K562 (cell line): Measurements from ENCODE around the gene UBQLN3. TPM values are rescaled to one million over a fixed set of nuclear protein-coding genes. Genes with fewer than 3 reads are reported as not detected.

Experiments
- ATAC-seq: fragments of 200-7000 bp; cut with Tn5 transposase; 3 replicates; pipeline ENCODE4 v1.9.1; 2020; ENCODE audit warnings: moderate library complexity
- BruUV-seq: library from RNA; stranded (reverse); fragments of 400-500 nt; replicated peaks from 2 replicates; lab custom pipeline; 2021; lab: Mats Ljungman, UMichigan
- CTCF ChIA-PET: fragments of 300-600 bp; formaldehyde crosslinking; extraction: SDS; loops from one replicate; lab custom pipeline; 2021; ENCODE audit warnings: low intra/inter-chr PET ratio; lab: Yijun Ruan, JAX
- POLR2A ChIA-PET: fragments of 300-600, 350-650 bp; sonication (Branson Sonifier 250); formaldehyde crosslinking; extraction: SDS; loops from one replicate; lab custom pipeline; 2021; ENCODE audit warnings: antibody characterized with exemption, inconsistent platforms; lab: Yijun Ruan, JAX
- DNase-seq, 4 experiments: peaks; one replicate each; pipeline versions ENCODE4 v3.0.0 to v3.0.0-alpha.2; 2011 to 2018; ENCODE audit warnings: low spot score in 3 of 4, mixed read lengths in 3 of 4; ENCODE audit errors: extremely low read depth in 1 of 4
- FAIRE-seq: peaks from 2 replicates; lab custom pipeline; 2011; peaks lifted over from hg19 to GRCh38; lab: Jason Lieb, UNC
- H2AFZ ChIP-seq: 2 replicates; pipeline ENCODE4 v1.6.0; 2011; ENCODE audit warnings: low read depth, low read length, control low read depth, inconsistent platforms
- H3K27ac ChIP-seq: fragments of 200-600 bp; 3 replicates; pipeline ENCODE4 v1.8.0; 2011; ENCODE audit warnings: low read depth, mild to moderate bottlenecking, control low read depth, inconsistent platforms, low read length, moderate library complexity, mixed read lengths; ENCODE audit errors: extremely low read depth
- H3K27me3 ChIP-seq, 2 experiments: fragments of 300-600 bp in 1 of 2; 2 replicates in 1 of 2; 3 replicates in 1 of 2; pipeline versions ENCODE4 v1.6.0 to v1.8.0; 2011; ENCODE audit warnings: inconsistent platforms in 2 of 2, low read length in 2 of 2, mild to moderate bottlenecking in 1 of 2, mixed read lengths in 1 of 2, moderate library complexity in 1 of 2; ENCODE audit not compliant: control insufficient read depth in 2 of 2, insufficient read depth in 2 of 2
- H3K36me3 ChIP-seq: fragments of 300-600 bp; 3 replicates; pipeline ENCODE4 v1.8.0; 2011; ENCODE audit warnings: mild to moderate bottlenecking, low read length, inconsistent platforms; ENCODE audit not compliant: control insufficient read depth, insufficient read depth
- H3K4me1 ChIP-seq, 2 experiments: fragments of 200-600 bp in 1 of 2; replicated peaks in 1 of 2; 2 replicates in 1 of 2; 3 replicates in 1 of 2; pipeline versions ENCODE4 v1.5.1 to v1.8.0; 2011; ENCODE audit warnings: inconsistent platforms in 2 of 2, low read length in 2 of 2, mild to moderate bottlenecking in 1 of 2, mixed read lengths in 1 of 2, moderate library complexity in 1 of 2; ENCODE audit not compliant: control insufficient read depth in 2 of 2, insufficient read depth in 2 of 2
- H3K4me2 ChIP-seq: 2 replicates; pipeline ENCODE4 v1.6.1; 2011; ENCODE audit warnings: low read length, control low read depth, inconsistent platforms, mixed read lengths; ENCODE audit not compliant: insufficient read depth
- H3K4me3 ChIP-seq: fragments of 200-600 bp; sonication (generic), shearing (Covaris generic); 2 replicates; pipeline ENCODE4 v1.5.1; 2016; ENCODE audit warnings: control low read depth, inconsistent platforms
- H3K79me2 ChIP-seq: fragments of 200-600 bp; 3 replicates; pipeline ENCODE4 v1.8.0; 2011; ENCODE audit warnings: low read length, inconsistent platforms; ENCODE audit not compliant: control insufficient read depth, insufficient read depth
- H3K9ac ChIP-seq, 2 experiments: 2 replicates each; pipeline versions ENCODE4 v1.6.0 to v1.6.1; 2011; ENCODE audit warnings: low read depth in 2 of 2, low read length in 2 of 2, control low read depth in 1 of 2, inconsistent platforms in 1 of 2, mild to moderate bottlenecking in 1 of 2, mixed read lengths in 1 of 2; ENCODE audit not compliant: insufficient read depth in 1 of 2
- H3K9me1 ChIP-seq: one replicate; pipeline ENCODE4 v1.6.0; 2011; ENCODE audit warnings: inconsistent platforms, mild to moderate bottlenecking, low read length, moderate library complexity; ENCODE audit not compliant: control insufficient read depth, insufficient read depth
- H3K9me3 ChIP-seq: replicated peaks from 2 replicates; pipeline ENCODE4 v1.5.1; 2011; ENCODE audit warnings: low read depth, low read length, inconsistent platforms; ENCODE audit not compliant: control insufficient read depth, insufficient read depth
- H4K20me1 ChIP-seq: replicated peaks from 2 replicates; pipeline ENCODE4 v1.6.1; 2011; ENCODE audit warnings: low read length, inconsistent platforms, mixed read lengths; ENCODE audit not compliant: control insufficient read depth, insufficient read depth
- AFF1 ChIP-seq, 2 experiments: fragments of 450-650 bp; IDR thresholded peaks; 2 replicates each; pipeline ENCODE4 v1.6.1; 2018; ENCODE audit warnings: mild to moderate bottlenecking in 2 of 2, low read depth in 1 of 2; ENCODE audit not compliant: partially characterized antibody in 2 of 2
- CREM ChIP-seq: IDR thresholded peaks from 2 replicates; pipeline ENCODE4 v1.6.1; 2014; ENCODE audit warnings: antibody characterized with exemption, low read depth
- HNRNPH1 ChIP-seq: fragments of 200-400 bp; formaldehyde crosslinking; optimal IDR thresholded peaks from 2 replicates; pipeline ENCODE3; 2017; ENCODE audit warnings: low read depth, mild to moderate bottlenecking, low read length, moderate library complexity
- L3MBTL2 ChIP-seq: fragments of 450-650 bp; IDR thresholded peaks from 2 replicates; pipeline ENCODE4 v1.6.1; 2016; ENCODE audit warnings: mild to moderate bottlenecking, moderate library complexity
- MNT ChIP-seq, 2 experiments: fragments of 450-650 bp; conservative IDR thresholded peaks; 2 replicates each; pipeline ENCODE4 v1.6.1; 2017; ENCODE audit warnings: mild to moderate bottlenecking in 2 of 2, moderate library complexity in 2 of 2
- MYC ChIP-seq, 2 experiments: fragments of 250-450 bp in 1 of 2; sonication (Bioruptor Pico) in 1 of 2; IDR thresholded peaks; 2 replicates each; pipeline versions ENCODE4 v1.5.1 to v1.6.1; 2012 to 2021; ENCODE audit warnings: low read depth in 2 of 2, borderline replicate concordance in 1 of 2, improper control_type of control experiment in 1 of 2, low read length in 1 of 2, mild to moderate bottlenecking in 1 of 2, moderate library complexity in 1 of 2
- POLR2A ChIP-seq: fragments of 450-650 bp; conservative IDR thresholded peaks from 2 replicates; pipeline ENCODE4 v1.6.1; 2016
- SETDB1 ChIP-seq: IDR thresholded peaks from one replicate; pipeline ENCODE4 v1.6.1; 2012; ENCODE audit warnings: low read length, control low read depth, inconsistent platforms
- SMARCA4 ChIP-seq: fragments of 450-650 bp; IDR thresholded peaks from 2 replicates; pipeline ENCODE4 v1.6.1; 2016
- THRA ChIP-seq: fragments of 450-650 bp; IDR thresholded peaks from 2 replicates; pipeline ENCODE4 v1.6.1; 2017; ENCODE audit warnings: mild to moderate bottlenecking, moderate library complexity
- TRIM24 ChIP-seq, 2 experiments: fragments of 450-650 bp; IDR thresholded peaks; 2 replicates each; pipeline ENCODE4 v1.6.1; 2016
- ZC3H4 ChIP-seq: sonication (generic); formaldehyde crosslinking; IDR thresholded peaks from 2 replicates; pipeline ENCODE4 v1.9.0; 2021; ENCODE audit warnings: missing genetic modification reagents, borderline replicate concordance
- WGBS: fragments of 100-300 bp; shearing (Covaris generic); methylation state at CpG from one replicate; pipeline ENCODE4 v1.1.6; 2016; ENCODE audit warnings: low coverage, mixed read lengths; ENCODE audit not compliant: insufficient coverage; ENCODE audit errors: missing lambda C conversion rate; 5-methylcytosine and 5-hydroxymethylcytosine counted together
- in situ Hi-C: fragments of 300-500 bp; cut with MboI; formaldehyde crosslinking; loops from 4 replicates; pipeline ENCODE4 v1.15.0; 2018; ENCODE audit warnings: inconsistent platforms, mixed read lengths
- intact Hi-C: fragments of 100-400 bp; cut with micrococcal nuclease; formaldehyde crosslinking; loops from 2 replicates; pipeline ENCODE4 v1.14.2; 2022
- polyA plus RNA-seq, 8 experiments: library from polyadenylated mRNA; depleted of rRNA in 4 of 8; stranded (reverse) in 5 of 8; unstranded in 3 of 8; fragments of >200 nt; fragmentation: Nextera tagmentation in 2 of 8; fragmentation: Illumina TruSeq in 1 of 8; extraction: Ambion mirVana in 2 of 8; extraction: Trizol in 1 of 8; gene quantifications; 2 replicates each; pipeline versions ENCODE4 v1.2.1 to v1.2.3, GENCODE V29; 2011 to 2014; ENCODE audit warnings: inconsistent platforms in 1 of 8, missing spikeins in 1 of 8
- total RNA-seq, 7 experiments: library from RNA; depleted of rRNA in 6 of 7; stranded (reverse); fragments of >200 nt in 6 of 7; fragmentation: Illumina TruSeq in 2 of 7; extraction: Trizol in 2 of 7; gene quantifications; 2 replicates each; pipeline versions ENCODE4 v1.2.1 to v1.2.3, GENCODE V29; 2011 to 2021; ENCODE audit warnings: low replicate concordance in 1 of 7
- TF ChIP-seq, protein P1 (sequence below): fragments of 450-650 bp; IDR thresholded peaks from 2 replicates; pipeline ENCODE4 v1.6.1; 2016; ENCODE audit warnings: antibody characterized with exemption

UBQLN3 gene
- total and polyA plus RNA-seq, 9 of the 15 experiments (the other 6 are each of a cell fraction or from before 2014, with no cell fraction given), result 0.01 to 0.27 TPM; not detected in 7

- FAIRE-seq (peak; percentile 74), ATAC-seq (peak; percentile 68), DNase-seq (peak; percentile 47 to 73 (median 59))
- ChIA-PET CTCF (no interaction called here), POLR2A (interaction anchor here (0.6 to 8.7 kb wide), 24 partner anchors 11 to 1058 kb away, joined by 3 to 123 read pairs (median 4); partner anchors contain the start of genes TRIM5 and UBQLNL)
- Histone ChIP-seq H4K20me1 (peaks cover 43% of the 10 kb centered on the region), H3K9me3 (no peaks in the 10 kb centered on the region), H3K4me3 (peak overlapping the region; percentile 52), H3K9ac (peak overlapping the region; percentile 92), H3K79me2 (peaks cover 60% of the 10 kb centered on the region), H3K27me3 (no peaks in the 10 kb centered on the region), H3K9me1 (peaks cover 3% of the 10 kb centered on the region), H3K4me2 (peak overlapping the region; percentile 93), H3K4me1 (peaks cover 23 to 62% of the 10 kb centered on the region in 2 experiments), H2AFZ (no peak overlapping the region), H3K36me3 (peaks cover 43% of the 10 kb centered on the region), H3K27ac (peak overlapping the region; percentile 71)
- WGBS, result 0% methylated on average over 2 of the region's 2 CpGs
- in situ Hi-C loops (no loop called here), intact Hi-C loops (loop anchor here (10.0 kb wide), 3 partner anchors 90 to 300 kb away; partner anchors contain the start of genes OR51V1 and TRIM6)
- no TSS peak for BruUV-seq
- TF ChIP-seq AFF1 (IDR thresholded peaks at IDR 0.05; ENCODE audit: low read depth in 1 of 2, partially characterized antibody in 2 of 2) (peak in 1 of 2 experiments; percentile 48), SETDB1 (no peak), HNRNPH1 (no peak), THRA (no peak), ZC3H4 (no peak; the same call in 1 of the 2 replicates), SMARCA4 (peak; percentile 50), POLR2A (peak; percentile 23; the same call in 1 of the 2 replicates), CREM (0 out of 2 replicates have a peak, but pooled peaks have one; percentile 8), L3MBTL2 (0 out of 2 replicates have a peak, but pooled peaks have one; percentile 9), MYC (IDR thresholded peaks at IDR 0.05; ENCODE audit: low read depth, low read length) (0 out of 2 replicates have a peak, but pooled peaks have one; percentile 17), MYC (CRISPR knock-in tag; IDR thresholded peaks at IDR 0.05; ENCODE audit: borderline replicate concordance, low read depth) (no peak), TRIM24 (IDR thresholded peaks at IDR 0.05) (0 out of 4 replicates have a peak, but pooled peaks of 1 of the 2 experiments have one; percentile 25), MNT (conservative IDR thresholded peaks at IDR 0.05) (0 out of 4 replicates have a peak, but pooled peaks of 1 of the 2 experiments have one; percentile 46)
- TF ChIP-seq, protein P1, sequence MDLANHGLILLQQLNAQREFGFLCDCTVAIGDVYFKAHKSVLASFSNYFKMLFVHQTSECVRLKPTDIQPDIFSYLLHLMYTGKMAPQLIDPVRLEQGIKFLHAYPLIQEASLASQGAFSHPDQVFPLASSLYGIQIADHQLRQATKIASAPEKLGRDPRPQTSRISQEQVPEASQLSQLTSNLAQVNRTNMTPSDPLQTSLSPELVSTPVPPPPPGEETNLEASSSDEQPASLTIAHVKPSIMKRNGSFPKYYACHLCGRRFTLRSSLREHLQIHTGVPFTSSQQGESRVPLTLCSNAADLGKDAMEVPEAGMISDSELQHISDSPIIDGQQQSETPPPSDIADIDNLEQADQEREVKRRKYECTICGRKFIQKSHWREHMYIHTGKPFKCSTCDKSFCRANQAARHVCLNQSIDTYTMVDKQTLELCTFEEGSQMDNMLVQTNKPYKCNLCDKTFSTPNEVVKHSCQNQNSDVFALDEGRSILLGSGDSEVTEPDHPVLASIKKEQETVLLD, result no peak
Observed at GRCh38 chr11:5504403-5504921, 5.3 kb downstream of the UBQLN3 start.
